ENCODE results near the gene SLC49A3. TPM values are rescaled to one million over a fixed set of nuclear protein-coding genes. Genes with fewer than 3 reads are reported as not detected.

The SLC49A3 gene
- 7.5 TPM for total RNA-seq

DNA sequence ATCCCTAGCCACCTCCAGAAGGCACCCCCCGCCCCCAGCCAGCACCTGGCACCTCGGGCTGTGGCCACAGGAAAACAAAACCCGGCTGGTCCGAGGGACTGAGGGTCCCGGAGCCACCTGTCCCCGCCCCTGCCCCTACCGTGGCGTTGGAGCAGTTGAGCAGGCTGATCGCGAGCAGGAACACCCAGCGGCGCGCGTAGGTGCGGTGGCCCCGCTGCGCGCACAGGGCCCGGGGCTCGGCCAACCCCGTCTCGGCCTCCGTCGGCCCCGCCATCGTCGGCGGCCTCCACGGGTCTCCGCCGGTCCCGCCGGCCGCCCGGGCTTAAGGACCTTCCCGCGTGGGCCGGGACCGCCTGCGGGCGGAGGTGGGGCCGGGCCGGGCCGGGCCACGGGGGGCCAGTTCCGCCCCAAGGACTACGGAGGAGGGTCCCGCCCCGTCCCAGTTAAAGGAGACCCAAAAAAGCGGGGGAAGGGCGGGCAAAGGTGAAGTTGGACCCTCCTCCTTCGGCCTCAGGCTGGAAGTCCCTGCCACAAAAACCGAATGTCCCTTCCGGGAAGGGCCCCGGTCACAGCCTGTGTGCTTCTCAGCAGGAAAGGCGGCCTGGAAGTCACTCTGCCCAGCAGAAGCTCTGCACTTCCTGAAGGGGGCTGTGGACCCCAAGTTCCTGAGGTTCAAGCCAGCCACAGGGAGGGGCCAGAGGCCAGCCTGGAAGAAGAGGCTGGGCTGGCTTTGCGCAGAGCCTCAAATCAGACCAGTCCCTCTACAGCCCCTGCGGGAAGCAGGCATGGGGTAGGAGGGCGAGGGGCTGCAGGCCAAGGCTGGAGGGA is at the start of gene SLC49A3:
Gene SLC49A3 (minus strand): TSS at position 298 of the 828 bp plus-strand sequence. CDS start 24 bp downstream, at position 274.

DNA sequence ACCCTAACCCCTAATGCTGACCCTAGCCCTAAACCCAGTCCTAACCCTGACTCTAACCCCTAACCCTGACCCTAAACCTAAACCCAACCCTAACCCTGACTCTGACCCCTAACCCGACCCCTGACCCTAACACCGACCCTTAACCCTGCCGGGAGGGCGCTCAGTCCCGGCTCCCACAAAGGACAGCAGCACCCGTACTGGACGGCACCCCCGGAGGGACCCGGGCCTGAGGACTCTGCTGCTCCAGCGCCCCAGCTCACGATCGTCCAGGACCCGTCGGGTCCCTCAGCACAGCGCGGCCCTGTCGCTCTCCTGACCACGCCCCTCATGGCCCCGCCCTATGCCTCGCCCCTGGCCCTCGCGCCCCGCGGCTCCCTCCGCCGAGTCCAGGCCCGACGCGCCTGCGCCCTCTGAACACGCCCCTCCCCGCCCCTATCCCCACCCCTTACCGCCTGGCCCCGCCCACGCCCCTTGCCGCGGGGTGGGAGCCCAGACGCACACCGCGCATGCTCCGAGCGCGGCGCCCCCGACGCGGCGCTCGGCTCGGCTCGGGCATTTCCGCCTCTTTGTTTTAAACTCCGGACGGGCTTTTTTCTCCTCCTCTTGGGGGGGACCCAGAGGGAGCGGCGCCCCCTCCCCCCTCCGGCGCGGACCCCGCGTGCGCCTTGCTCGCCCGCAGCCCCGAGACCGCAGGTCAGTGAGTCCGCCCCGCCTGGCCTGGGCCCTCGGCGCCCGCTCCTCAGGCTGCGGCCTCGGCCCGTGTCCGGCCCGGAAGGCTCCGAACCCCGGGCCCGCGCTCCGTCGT is 16.5 kb upstream of the SLC49A3 start, which contains the start of gene PCGF3:
Gene PCGF3 (plus strand): TSS at position 555 of the 805 bp plus-strand sequence. CDS start 27,849 bp downstream, outside the sequence.

DNA sequence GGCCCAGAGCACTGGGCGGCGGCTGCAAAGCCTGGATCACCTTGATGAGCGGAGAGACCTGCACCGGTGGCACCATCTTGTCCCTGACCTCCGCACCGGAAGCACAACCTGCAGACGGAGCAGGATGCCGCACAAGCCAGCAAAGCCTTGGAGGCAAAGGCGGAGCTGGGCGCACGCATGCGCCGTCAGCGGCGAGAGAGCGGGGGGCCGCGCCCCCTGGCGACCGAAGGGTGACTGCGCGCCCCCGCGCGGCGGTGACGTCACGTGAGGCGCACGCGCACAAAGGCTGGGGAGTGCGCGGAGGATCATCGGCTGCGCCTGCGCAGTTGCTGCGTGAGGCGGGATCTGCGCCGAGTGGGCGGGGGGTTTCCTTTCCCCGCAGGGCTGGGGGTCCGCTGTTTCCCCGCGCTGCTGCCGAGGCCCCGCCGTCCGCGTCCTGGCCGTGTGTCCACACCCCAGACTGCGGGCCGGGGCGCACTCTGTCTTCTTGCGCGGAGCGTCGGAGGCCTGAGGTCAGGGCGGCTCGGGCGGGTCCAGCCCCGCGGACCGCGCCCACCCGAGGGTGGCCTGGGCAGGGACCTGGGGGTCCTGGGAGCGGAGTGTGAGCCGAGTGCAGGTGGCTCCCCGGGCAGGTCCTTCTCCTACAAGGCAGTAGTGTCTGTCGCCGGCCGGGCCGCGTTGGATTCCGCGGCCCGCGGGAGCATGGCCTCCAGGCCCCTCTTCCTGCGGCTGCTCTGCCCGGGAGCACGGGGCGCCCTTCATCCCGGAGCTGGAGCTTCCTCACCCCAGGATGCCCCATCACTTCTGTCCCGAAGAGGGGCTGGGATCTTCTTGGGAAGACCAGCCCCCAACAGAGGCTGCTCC is 14.5 kb downstream of the SLC49A3 start, which contains the start of the genes ATP5ME and MYL5:
Gene ATP5ME (minus strand): TSS at position 105 of the 864 bp plus-strand sequence. CDS start 29 bp downstream, at position 76.
Gene MYL5 (plus strand): TSS at position 371 of the 864 bp plus-strand sequence. CDS start 3,485 bp downstream, outside the sequence.

Other genes with a start within 250 kb of the SLC49A3 start
- gene ZNF721, start 190.0 kb downstream of the SLC49A3 start, total RNA-seq: 33.1 TPM
- 56.3 TPM for gene PIGG, start 189.9 kb downstream of the SLC49A3 start, total RNA-seq
- gene TMEM271, start 112.9 kb downstream of the SLC49A3 start, total RNA-seq: 0.06 TPM
- gene PDE6B, start 63.6 kb downstream of the SLC49A3 start, total RNA-seq: 29.0 TPM
- 209 TPM for gene ATP5ME, start 14.9 kb downstream of the SLC49A3 start, total RNA-seq
- gene MYL5, start 14.6 kb downstream of the SLC49A3 start, total RNA-seq: 91.3 TPM
- 63.6 TPM for gene PCGF3, start 16.7 kb upstream of the SLC49A3 start, total RNA-seq
- 2.6 TPM for gene CPLX1, start 137.0 kb upstream of the SLC49A3 start, total RNA-seq
- 108 TPM for gene GAK, start 243.2 kb upstream of the SLC49A3 start, total RNA-seq
- gene TMEM175, start 243.3 kb upstream of the SLC49A3 start, total RNA-seq: 28.9 TPM

Data from metanephros (tissue), 1 donor.